ENCODE data around the gene PCDHGA12.
"Not testable (repeated sequence)": the region's sequence is repeated elsewhere in the genome, so short reads cannot be mapped to it uniquely, and the experiment has no call there.

Gene PCDHGA12

DNA sequence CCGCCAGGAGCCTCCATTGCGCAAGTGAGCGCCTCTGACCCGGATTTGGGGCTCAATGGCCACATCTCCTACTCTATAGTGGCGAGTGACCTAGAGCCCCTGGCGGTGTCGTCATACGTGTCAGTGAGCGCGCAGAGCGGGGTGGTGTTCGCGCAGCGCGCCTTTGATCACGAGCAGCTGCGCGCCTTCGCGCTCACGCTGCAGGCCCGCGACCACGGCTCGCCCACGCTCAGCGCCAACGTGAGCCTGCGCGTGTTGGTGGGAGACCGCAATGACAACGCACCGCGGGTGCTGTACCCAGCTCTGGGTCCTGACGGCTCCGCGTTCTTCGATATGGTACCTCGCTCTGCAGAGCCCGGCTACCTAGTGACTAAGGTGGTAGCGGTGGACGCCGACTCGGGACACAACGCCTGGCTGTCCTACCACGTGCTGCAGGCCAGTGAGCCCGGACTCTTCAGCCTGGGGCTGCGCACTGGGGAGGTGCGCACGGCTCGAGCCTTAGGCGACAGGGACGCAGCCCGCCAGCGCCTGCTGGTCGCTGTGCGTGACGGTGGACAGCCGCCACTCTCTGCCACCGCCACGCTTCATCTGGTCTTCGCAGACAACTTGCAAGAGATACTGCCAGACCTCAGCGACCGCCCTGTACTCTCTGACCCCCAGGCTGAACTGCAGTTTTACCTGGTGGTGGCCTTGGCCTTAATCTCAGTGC lies 20.6 kb upstream of the PCDHGA12 start:
- no peak for DNase-seq

- no peak for DNase-seq
Measured at GRCh38 chr5:141411575-141411974, 18.7 kb upstream of the PCDHGA12 start.

DNA sequence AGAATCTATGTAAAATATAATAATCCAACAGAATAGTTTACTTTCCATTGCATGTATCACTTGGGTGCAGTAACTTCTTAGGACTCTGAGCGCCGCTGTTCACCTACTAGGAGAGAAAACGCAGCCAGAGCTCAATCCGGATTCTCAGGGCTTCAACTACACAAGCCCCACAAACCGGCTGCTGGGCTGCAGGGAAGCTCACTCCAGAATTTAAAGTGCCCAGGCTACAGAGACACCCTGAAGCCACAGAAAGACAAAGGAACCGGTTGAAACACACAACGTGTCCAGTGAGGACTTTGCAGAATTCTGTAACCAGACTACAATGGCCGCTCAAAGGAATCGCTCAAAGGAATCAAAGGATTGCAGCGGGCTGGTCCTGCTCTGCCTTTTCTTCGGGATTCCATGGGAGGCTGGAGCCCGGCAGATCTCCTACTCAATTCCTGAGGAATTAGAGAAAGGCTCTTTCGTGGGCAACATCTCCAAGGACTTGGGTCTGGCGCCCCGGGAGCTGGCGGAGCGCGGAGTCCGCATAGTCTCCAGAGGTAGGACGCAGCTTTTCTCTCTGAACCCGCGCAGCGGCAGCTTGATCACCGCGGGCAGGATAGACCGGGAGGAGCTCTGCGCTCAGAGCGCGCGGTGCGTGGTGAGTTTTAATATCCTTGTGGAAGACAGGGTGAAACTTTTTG lies 17.3 kb upstream of the PCDHGA12 start, which contains the start of gene PCDHGA10:
Gene PCDHGA10, plus strand, starts transcription at position 134 of the 686 bp plus-strand sequence. Its CDS starts 189 bp downstream, at position 323.
- no peak for DNase-seq

- no peak for DNase-seq
Measured at GRCh38 chr5:141413540-141414069, 16.7 kb upstream of the PCDHGA12 start.

GRCh38 chr5:141414548-141415274 lies 15.6 kb upstream of the PCDHGA12 start:
- not testable (repeated sequence) for DNase-seq

DNA sequence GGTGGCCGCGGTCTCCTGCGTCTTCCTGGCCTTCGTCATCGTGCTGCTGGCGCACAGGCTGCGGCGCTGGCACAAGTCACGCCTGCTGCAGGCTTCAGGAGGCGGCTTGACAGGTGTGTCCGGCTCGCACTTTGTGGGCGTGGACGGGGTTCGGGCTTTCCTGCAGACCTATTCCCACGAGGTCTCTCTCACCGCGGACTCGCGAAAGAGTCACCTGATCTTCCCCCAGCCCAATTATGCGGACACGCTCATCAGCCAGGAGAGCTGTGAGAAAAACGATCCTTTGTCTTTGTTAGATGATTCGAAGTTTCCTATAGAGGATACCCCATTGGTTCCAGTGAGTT lies 15.1 kb upstream of the PCDHGA12 start:
- not testable (repeated sequence) for DNase-seq

DNA sequence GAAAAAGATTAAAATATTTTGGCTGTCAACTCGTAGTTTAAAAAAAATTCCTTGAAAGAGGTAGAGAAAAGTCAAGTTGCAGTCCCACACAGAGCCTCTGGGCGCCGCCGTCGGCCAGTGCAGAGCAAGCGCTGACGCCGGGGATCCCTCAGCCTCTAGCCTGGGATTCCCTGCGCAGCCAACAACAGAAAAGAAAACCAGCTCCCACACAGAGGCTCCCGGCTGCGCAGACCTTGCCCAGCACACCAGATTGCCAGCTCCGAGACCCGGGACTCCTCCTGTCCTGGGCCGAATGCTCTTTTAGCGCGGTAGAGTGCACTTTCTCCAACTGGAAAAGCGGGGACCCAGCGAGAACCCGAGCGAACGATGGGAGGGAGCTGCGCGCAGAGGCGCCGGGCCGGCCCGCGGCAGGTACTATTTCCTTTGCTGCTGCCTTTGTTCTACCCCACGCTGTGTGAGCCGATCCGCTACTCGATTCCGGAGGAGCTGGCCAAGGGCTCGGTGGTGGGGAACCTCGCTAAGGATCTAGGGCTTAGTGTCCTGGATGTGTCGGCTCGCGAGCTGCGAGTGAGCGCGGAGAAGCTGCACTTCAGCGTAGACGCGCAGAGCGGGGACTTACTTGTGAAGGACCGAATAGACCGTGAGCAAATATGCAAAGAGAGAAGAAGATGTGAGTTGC lies 12.7 kb upstream of the PCDHGA12 start, which contains the start of gene PCDHGB7:
Gene PCDHGB7, plus strand, starts transcription at position 184 of the 679 bp plus-strand sequence. Its CDS starts 183 bp downstream, at position 367.
- peak; percentile 78 for DNase-seq

- DNase-seq = no peak
Measured at GRCh38 chr5:141419074-141419880, 11.0 kb upstream of the PCDHGA12 start.

GRCh38 chr5:141420855-141421488 lies 9.3 kb upstream of the PCDHGA12 start, which contains the start of gene PCDHGA11:
PCDHGA11 (plus strand) TSS chr5:141421051; CDS start chr5:141421228, 177 bp downstream.
- DNase-seq = no peak

DNA sequence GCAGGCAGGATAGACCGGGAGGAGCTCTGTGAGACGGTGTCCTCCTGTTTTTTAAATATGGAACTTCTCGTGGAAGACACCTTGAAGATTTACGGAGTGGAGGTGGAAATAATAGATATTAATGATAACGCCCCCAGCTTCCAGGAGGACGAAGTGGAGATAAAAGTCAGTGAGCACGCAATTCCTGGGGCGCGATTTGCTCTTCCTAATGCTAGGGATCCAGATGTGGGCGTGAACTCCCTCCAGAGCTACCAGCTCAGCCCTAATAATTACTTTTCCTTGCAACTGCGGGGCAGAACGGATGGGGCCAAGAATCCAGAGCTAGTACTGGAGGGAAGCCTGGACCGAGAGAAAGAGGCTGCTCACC lies 8.8 kb upstream of the PCDHGA12 start:
- no peak for DNase-seq

- DNase-seq = no peak
Measured at GRCh38 chr5:141422742-141423291, 7.5 kb upstream of the PCDHGA12 start.

DNA sequence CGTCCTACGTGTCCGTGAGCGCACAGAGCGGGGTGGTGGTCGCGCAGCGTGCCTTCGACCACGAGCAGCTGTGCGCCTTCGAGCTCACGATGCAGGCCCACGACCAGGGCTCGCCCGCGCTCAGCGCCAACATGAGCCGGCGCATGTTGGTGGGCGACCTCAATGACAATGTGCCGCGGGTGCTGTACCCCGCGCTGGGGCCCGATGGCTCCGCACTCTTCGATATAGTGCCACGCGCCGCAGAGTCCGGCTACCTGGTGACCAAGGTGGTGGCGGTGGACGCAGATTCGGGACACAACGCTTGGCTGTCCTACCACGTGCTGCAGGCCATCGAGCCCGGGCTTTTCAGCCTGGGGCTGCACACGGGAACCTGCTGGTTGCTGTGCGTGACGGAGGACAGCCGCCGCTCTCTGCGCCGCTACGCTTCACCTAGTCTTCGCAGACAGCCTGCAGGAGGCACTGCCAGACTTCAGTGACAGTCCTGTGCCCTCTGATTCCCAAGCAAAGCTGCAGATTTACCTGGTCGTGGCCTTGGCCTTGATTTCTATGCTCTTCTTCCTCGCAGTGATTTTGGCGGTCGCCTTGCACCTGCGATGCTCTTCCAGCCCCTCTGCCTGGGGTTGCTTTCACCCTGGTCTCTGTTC lies 2.4 kb upstream of the PCDHGA12 start:
- no peak for DNase-seq

GRCh38 chr5:141431286-141431685 lies 979 bp downstream of the PCDHGA12 start:
- no peak for DNase-seq

GRCh38 chr5:141432308-141432707 lies 2.0 kb downstream of the PCDHGA12 start:
- DNase-seq = not testable (repeated sequence)

DNA sequence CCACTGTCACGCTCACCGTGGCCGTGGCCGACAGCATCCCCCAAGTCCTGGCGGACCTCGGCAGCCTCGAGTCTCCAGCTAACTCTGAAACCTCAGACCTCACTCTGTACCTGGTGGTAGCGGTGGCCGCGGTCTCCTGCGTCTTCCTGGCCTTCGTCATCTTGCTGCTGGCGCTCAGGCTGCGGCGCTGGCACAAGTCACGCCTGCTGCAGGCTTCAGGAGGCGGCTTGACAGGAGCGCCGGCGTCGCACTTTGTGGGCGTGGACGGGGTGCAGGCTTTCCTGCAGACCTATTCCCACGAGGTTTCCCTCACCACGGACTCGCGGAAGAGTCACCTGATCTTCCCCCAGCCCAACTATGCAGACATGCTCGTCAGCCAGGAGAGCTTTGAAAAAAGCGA lies 2.4 kb downstream of the PCDHGA12 start:
- not testable (repeated sequence) for DNase-seq

- no peak for DNase-seq
Measured at GRCh38 chr5:141434006-141434405, 3.7 kb downstream of the PCDHGA12 start.

DNA sequence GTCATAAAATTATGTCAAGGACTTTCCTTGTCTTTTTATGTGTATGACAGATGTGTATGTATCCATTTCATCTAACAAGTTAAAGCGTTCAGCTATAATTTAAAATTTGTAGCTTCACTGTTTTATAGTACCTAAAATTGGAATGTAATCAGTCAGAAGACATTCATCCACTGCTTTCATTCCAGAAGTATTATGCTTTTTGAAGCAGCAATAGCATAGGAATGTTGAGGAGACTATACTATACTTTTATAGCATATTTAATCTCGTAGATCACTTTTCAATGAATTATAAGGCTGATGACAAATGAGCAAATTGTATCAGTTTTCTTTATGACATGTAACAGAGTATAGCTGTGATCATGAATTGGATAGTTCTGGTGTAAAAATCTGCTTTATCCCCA lies 6.9 kb downstream of the PCDHGA12 start:
- no peak for DNase-seq

- no peak for DNase-seq
Measured at GRCh38 chr5:141439411-141440141, 9.3 kb downstream of the PCDHGA12 start.

DNA sequence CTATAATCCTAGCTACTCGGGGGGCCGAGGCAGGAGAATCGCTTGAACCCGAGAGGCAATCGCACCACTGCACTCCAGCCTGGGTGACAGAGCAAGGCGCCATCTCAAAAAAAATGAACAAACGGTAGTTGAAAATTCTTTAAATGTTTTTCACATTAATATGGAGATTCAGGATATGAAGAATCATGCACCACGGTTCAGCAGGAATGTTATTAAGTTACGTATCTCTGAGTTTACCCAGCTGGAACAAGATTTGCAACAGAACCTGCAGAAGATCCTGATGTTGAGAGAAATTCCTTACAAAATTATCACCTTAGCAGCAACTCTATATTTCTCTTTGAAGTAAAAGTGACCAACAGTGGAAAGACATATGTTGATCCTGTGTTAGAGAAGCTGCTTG lies 10.0 kb downstream of the PCDHGA12 start:
- DNase-seq = no peak

All from femur (tissue), 1 donor.